ENCODE measurements around the gene EME2. TPM values are rescaled to one million over a fixed set of nuclear protein-coding genes. Genes with fewer than 3 reads are reported as not detected.

Gene EME2
- total and polyA plus RNA-seq, 2 of the 13 experiments (the other 11 are each of a cell fraction or from before 2014, with no cell fraction given), result 4.4 to 7.6 TPM

- TF ChIP-seq, protein P1, sequence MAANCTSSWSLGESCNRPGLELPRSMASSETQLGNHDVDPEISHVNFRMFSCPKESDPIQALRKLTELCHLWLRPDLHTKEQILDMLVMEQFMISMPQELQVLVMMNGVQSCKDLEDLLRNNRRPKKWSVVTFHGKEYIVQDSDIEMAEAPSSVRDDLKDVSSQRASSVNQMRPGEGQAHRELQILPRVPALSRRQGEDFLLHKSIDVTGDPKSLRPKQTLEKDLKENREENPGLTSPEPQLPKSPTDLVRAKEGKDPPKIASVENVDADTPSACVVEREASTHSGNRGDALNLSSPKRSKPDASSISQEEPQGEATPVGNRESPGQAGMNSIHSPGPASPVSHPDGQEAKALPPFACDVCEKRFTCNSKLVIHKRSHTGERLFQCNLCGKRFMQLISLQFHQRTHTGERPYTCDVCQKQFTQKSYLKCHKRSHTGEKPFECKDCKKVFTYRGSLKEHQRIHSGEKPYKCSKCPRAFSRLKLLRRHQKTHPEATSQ (CRISPR knock-in tag; IDR thresholded peaks at IDR 0.05; ENCODE audit: borderline replicate concordance), result no peak
- TF ChIP-seq ADNP (CRISPR knock-in tag; IDR thresholded peaks at IDR 0.05), result no peak
- peak; percentile 7; the same call in 1 of the 2 replicates for TF ChIP-seq MED1 (CRISPR knock-in tag; IDR thresholded peaks at IDR 0.05)
- TF ChIP-seq FOXK1 (CRISPR knock-in tag; IDR thresholded peaks at IDR 0.05; ENCODE audit: borderline replicate concordance, low read depth), result peak; percentile 83
- TF ChIP-seq KMT2A (CRISPR knock-in tag; IDR thresholded peaks at IDR 0.05), result peak; percentile 82; the same call in 1 of the 2 replicates
- TF ChIP-seq GABPA (IDR thresholded peaks at IDR 0.05; ENCODE audit: low read depth, low read length), result peak; percentile 93
- peak; percentile 98 for TF ChIP-seq GABPA (CRISPR knock-in tag; IDR thresholded peaks at IDR 0.05; ENCODE audit: low read depth)
- peak; percentile 59; the same call in 1 of the 2 replicates for TF ChIP-seq RXRA (CRISPR knock-in tag; IDR thresholded peaks at IDR 0.05)
- TF ChIP-seq, protein P2, sequence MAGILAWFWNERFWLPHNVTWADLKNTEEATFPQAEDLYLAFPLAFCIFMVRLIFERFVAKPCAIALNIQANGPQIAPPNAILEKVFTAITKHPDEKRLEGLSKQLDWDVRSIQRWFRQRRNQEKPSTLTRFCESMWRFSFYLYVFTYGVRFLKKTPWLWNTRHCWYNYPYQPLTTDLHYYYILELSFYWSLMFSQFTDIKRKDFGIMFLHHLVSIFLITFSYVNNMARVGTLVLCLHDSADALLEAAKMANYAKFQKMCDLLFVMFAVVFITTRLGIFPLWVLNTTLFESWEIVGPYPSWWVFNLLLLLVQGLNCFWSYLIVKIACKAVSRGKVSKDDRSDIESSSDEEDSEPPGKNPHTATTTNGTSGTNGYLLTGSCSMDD (CRISPR knock-in tag; IDR thresholded peaks at IDR 0.05), result no peak
- TF ChIP-seq ZNF766 (CRISPR knock-in tag; IDR thresholded peaks at IDR 0.05; ENCODE audit: borderline replicate concordance), result peak; percentile 8; the same call in 1 of the 2 replicates
- TF ChIP-seq, protein P3, sequence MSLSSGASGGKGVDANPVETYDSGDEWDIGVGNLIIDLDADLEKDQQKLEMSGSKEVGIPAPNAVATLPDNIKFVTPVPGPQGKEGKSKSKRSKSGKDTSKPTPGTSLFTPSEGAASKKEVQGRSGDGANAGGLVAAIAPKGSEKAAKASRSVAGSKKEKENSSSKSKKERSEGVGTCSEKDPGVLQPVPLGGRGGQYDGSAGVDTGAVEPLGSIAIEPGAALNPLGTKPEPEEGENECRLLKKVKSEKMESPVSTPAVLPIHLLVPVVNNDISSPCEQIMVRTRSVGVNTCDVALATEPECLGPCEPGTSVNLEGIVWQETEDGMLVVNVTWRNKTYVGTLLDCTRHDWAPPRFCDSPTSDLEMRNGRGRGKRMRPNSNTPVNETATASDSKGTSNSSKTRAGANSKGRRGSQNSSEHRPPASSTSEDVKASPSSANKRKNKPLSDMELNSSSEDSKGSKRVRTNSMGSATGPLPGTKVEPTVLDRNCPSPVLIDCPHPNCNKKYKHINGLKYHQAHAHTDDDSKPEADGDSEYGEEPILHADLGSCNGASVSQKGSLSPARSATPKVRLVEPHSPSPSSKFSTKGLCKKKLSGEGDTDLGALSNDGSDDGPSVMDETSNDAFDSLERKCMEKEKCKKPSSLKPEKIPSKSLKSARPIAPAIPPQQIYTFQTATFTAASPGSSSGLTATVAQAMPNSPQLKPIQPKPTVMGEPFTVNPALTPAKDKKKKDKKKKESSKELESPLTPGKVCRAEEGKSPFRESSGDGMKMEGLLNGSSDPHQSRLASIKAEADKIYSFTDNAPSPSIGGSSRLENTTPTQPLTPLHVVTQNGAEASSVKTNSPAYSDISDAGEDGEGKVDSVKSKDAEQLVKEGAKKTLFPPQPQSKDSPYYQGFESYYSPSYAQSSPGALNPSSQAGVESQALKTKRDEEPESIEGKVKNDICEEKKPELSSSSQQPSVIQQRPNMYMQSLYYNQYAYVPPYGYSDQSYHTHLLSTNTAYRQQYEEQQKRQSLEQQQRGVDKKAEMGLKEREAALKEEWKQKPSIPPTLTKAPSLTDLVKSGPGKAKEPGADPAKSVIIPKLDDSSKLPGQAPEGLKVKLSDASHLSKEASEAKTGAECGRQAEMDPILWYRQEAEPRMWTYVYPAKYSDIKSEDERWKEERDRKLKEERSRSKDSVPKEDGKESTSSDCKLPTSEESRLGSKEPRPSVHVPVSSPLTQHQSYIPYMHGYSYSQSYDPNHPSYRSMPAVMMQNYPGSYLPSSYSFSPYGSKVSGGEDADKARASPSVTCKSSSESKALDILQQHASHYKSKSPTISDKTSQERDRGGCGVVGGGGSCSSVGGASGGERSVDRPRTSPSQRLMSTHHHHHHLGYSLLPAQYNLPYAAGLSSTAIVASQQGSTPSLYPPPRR (CRISPR knock-in tag; IDR thresholded peaks at IDR 0.05; ENCODE audit: borderline replicate concordance), result no peak
- TF ChIP-seq MXD4 (CRISPR knock-in tag; IDR thresholded peaks at IDR 0.05), result peak; percentile 53; the same call in 1 of the 2 replicates
- peak; percentile 99 for TF ChIP-seq AGO1 (IDR thresholded peaks at IDR 0.05; ENCODE audit: low read depth, low read length, poor library complexity, severe bottlenecking)
- no peak for TF ChIP-seq ZNF746 (CRISPR knock-in tag; IDR thresholded peaks at IDR 0.05)
- TF ChIP-seq ZNF20 (CRISPR knock-in tag; IDR thresholded peaks at IDR 0.05), result no peak
- peak; percentile 81 for TF ChIP-seq ZFY (CRISPR knock-in tag; IDR thresholded peaks at IDR 0.05)
- peak; percentile 69; the same call in 1 of the 2 replicates for TF ChIP-seq ZZZ3 (CRISPR knock-in tag; IDR thresholded peaks at IDR 0.05; ENCODE audit: borderline replicate concordance)
- peak; percentile 59; the same call in 1 of the 2 replicates for TF ChIP-seq CBX5 (CRISPR knock-in tag; IDR thresholded peaks at IDR 0.05; ENCODE audit: borderline replicate concordance)
- no peak for TF ChIP-seq ARHGAP35 (CRISPR knock-in tag; IDR thresholded peaks at IDR 0.05; ENCODE audit: borderline replicate concordance)
- no peak for TF ChIP-seq SMARCE1 (IDR thresholded peaks at IDR 0.05; ENCODE audit: borderline replicate concordance)
- no peak for TF ChIP-seq ZNF670 (CRISPR knock-in tag; IDR thresholded peaks at IDR 0.05; ENCODE audit: borderline replicate concordance)
Measured at GRCh38 chr16:1782408-1783264, 10.0 kb downstream of the EME2 start, which contains the start of the genes NUBP2 and SPSB3 (continued).

All from HepG2 (cell line).